H1 (cell line): ENCODE results near the gene WNT9B. TPM values are rescaled to one million over a fixed set of nuclear protein-coding genes. Genes with fewer than 3 reads are reported as not detected.

ENCODE experiments used
- BCL11A ChIP-seq, 2 experiments: IDR thresholded peaks; one replicate each; pipeline ENCODE4 v1.6.1; 2011; ENCODE audit warnings: low read depth in 2 of 2, low read length in 2 of 2, mild to moderate bottlenecking in 2 of 2
- BRCA1 ChIP-seq: IDR thresholded peaks from 2 replicates; pipeline ENCODE4 v1.6.1; 2012; ENCODE audit warnings: low read depth, low read length, improper control_type of control experiment
- CBX8 ChIP-seq: fragments of 300-800, 300-1000 bp; sonication (generic); IDR thresholded peaks from 2 replicates; pipeline ENCODE4 v1.7.1; 2016; ENCODE audit warnings: low read depth, low read length, borderline replicate concordance
- CHD2 ChIP-seq: IDR thresholded peaks from 2 replicates; pipeline ENCODE4 v1.6.1; 2012; ENCODE audit warnings: low read length, improper control_type of control experiment
- HDAC6 ChIP-seq: IDR thresholded peaks from one replicate; pipeline ENCODE4 v1.7.1; 2012; ENCODE audit warnings: low read depth, mild to moderate bottlenecking, inconsistent platforms, low read length, moderate library complexity
- PHF8 ChIP-seq: fragments of 200-600 bp; sonication (generic); conservative IDR thresholded peaks from 2 replicates; pipeline ENCODE4 v1.7.1; 2012; ENCODE audit warnings: low read depth, mild to moderate bottlenecking, inconsistent platforms, low read length, moderate library complexity
- SP2 ChIP-seq: IDR thresholded peaks from 2 replicates; pipeline ENCODE4 v1.6.1; 2012; ENCODE audit warnings: mild to moderate bottlenecking, low read length, inconsistent platforms
- SRF ChIP-seq: IDR thresholded peaks from 2 replicates; pipeline ENCODE4 v1.6.1; 2011; ENCODE audit warnings: mild to moderate bottlenecking, low read depth, low read length, moderate library complexity
- polyA plus RNA-seq, 7 experiments: library from polyadenylated mRNA; depleted of rRNA in 3 of 7; stranded (reverse) in 5 of 7; unstranded in 2 of 7; fragments of >200 nt in 5 of 7; fragments of 200-250 nt in 2 of 7; gene quantifications; 1 replicate in 5 of 7; 2 replicates in 1 of 7; 4 replicates in 1 of 7; pipeline versions ENCODE4 v1.2.1 to v1.2.3, GENCODE V29; 2011 to 2013; ENCODE audit warnings: missing spikeins in 2 of 7, mixed read lengths in 2 of 7
- total RNA-seq: library from RNA; stranded (reverse); fragmentation: NEBNext Ultra II Directional; extraction: Animal tissue kit (Norgen Biotek cat#: 25700); gene quantifications from 2 replicates; pipeline ENCODE4 v1.2.1, GENCODE V29; 2021
- TF ChIP-seq, protein P1 (sequence below): fragments of 300-600 bp; sonication (generic); IDR thresholded peaks from 2 replicates; pipeline ENCODE4 v1.7.1; 2012; ENCODE audit warnings: low read length, moderate library complexity, mild to moderate bottlenecking, inconsistent platforms; ENCODE audit not compliant: insufficient replicate concordance

Gene WNT9B
- total and polyA plus RNA-seq, 2 of the 8 experiments (the other 6 are each of a cell fraction or from before 2014, with no cell fraction given), result 0.21 TPM; not detected in 1

DNA sequence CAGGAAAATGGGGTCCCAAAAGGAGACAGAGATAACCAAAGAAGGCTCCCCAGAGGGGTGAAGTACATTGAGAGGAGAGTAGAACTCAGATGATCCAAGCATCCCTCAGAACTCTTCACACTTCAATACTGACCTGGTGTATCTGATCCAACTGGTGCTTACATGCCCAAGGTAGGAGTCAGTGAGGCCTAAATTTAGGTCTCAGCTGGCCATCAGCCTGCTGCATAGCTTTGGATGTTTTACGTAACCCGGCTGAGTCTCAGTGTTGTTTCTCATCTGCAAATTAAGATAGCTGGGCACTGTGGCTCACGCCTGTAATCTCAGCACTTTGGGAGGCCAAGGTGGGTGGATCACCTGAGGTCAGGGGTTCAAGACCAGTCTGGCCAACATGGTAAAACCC, 59.9 kb downstream of the WNT9B start (continued):
- TF ChIP-seq BCL11A (IDR thresholded peaks at IDR 0.05; ENCODE audit: low read depth in 2 of 2, low read length in 2 of 2) (no peak), CBX8 (no peak), HDAC6 (no peak), CHD2 (no peak), PHF8 (no peak), SP2 (no peak), BRCA1 (no peak), SRF (no peak)
- TF ChIP-seq, protein P1, sequence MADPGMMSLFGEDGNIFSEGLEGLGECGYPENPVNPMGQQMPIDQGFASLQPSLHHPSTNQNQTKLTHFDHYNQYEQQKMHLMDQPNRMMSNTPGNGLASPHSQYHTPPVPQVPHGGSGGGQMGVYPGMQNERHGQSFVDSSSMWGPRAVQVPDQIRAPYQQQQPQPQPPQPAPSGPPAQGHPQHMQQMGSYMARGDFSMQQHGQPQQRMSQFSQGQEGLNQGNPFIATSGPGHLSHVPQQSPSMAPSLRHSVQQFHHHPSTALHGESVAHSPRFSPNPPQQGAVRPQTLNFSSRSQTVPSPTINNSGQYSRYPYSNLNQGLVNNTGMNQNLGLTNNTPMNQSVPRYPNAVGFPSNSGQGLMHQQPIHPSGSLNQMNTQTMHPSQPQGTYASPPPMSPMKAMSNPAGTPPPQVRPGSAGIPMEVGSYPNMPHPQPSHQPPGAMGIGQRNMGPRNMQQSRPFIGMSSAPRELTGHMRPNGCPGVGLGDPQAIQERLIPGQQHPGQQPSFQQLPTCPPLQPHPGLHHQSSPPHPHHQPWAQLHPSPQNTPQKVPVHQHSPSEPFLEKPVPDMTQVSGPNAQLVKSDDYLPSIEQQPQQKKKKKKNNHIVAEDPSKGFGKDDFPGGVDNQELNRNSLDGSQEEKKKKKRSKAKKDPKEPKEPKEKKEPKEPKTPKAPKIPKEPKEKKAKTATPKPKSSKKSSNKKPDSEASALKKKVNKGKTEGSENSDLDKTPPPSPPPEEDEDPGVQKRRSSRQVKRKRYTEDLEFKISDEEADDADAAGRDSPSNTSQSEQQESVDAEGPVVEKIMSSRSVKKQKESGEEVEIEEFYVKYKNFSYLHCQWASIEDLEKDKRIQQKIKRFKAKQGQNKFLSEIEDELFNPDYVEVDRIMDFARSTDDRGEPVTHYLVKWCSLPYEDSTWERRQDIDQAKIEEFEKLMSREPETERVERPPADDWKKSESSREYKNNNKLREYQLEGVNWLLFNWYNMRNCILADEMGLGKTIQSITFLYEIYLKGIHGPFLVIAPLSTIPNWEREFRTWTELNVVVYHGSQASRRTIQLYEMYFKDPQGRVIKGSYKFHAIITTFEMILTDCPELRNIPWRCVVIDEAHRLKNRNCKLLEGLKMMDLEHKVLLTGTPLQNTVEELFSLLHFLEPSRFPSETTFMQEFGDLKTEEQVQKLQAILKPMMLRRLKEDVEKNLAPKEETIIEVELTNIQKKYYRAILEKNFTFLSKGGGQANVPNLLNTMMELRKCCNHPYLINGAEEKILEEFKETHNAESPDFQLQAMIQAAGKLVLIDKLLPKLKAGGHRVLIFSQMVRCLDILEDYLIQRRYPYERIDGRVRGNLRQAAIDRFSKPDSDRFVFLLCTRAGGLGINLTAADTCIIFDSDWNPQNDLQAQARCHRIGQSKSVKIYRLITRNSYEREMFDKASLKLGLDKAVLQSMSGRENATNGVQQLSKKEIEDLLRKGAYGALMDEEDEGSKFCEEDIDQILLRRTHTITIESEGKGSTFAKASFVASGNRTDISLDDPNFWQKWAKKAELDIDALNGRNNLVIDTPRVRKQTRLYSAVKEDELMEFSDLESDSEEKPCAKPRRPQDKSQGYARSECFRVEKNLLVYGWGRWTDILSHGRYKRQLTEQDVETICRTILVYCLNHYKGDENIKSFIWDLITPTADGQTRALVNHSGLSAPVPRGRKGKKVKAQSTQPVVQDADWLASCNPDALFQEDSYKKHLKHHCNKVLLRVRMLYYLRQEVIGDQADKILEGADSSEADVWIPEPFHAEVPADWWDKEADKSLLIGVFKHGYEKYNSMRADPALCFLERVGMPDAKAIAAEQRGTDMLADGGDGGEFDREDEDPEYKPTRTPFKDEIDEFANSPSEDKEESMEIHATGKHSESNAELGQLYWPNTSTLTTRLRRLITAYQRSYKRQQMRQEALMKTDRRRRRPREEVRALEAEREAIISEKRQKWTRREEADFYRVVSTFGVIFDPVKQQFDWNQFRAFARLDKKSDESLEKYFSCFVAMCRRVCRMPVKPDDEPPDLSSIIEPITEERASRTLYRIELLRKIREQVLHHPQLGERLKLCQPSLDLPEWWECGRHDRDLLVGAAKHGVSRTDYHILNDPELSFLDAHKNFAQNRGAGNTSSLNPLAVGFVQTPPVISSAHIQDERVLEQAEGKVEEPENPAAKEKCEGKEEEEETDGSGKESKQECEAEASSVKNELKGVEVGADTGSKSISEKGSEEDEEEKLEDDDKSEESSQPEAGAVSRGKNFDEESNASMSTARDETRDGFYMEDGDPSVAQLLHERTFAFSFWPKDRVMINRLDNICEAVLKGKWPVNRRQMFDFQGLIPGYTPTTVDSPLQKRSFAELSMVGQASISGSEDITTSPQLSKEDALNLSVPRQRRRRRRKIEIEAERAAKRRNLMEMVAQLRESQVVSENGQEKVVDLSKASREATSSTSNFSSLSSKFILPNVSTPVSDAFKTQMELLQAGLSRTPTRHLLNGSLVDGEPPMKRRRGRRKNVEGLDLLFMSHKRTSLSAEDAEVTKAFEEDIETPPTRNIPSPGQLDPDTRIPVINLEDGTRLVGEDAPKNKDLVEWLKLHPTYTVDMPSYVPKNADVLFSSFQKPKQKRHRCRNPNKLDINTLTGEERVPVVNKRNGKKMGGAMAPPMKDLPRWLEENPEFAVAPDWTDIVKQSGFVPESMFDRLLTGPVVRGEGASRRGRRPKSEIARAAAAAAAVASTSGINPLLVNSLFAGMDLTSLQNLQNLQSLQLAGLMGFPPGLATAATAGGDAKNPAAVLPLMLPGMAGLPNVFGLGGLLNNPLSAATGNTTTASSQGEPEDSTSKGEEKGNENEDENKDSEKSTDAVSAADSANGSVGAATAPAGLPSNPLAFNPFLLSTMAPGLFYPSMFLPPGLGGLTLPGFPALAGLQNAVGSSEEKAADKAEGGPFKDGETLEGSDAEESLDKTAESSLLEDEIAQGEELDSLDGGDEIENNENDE, result no peak
